Measurements from ENCODE around the gene KIF18A. TPM values are rescaled to one million over a fixed set of nuclear protein-coding genes. Genes with fewer than 3 reads are reported as not detected.

The KIF18A gene
- total and polyA plus RNA-seq, 2 experiments from 2014 or later: 3.2 to 6.3 TPM

GRCh38 chr11:28140689-28141455 is 32.9 kb upstream of the KIF18A start:
- H3K9me2 ChIP-seq (replicated peaks; ENCODE audit: insufficient read depth): no peaks in the 10 kb centered on the region
- H3K4me2 ChIP-seq: no peak overlapping the region
- H3K36me3 ChIP-seq (replicated peaks; ENCODE audit: insufficient read depth, low read depth): peaks cover under 1% of the 10 kb centered on the region
- H3K27me3 ChIP-seq: no peaks in the 10 kb centered on the region
- peaks cover 9% of the 10 kb centered on the region for H3K9me3 ChIP-seq (ENCODE audit: low read depth)
- no peak for DNase-seq (ENCODE audit: low spot score)
- H3K4me3 ChIP-seq: no peak overlapping the region
- no peaks in the 10 kb centered on the region for H3K79me2 ChIP-seq
- H4K20me1 ChIP-seq (ENCODE audit: insufficient read depth, poor library complexity, severe bottlenecking): no peaks in the 10 kb centered on the region
- TF ChIP-seq EZH2 (IDR thresholded peaks at IDR 0.05; ENCODE audit: borderline replicate concordance): no peak
- no peak for TF ChIP-seq EZH2phosphoT487 (IDR thresholded peaks at IDR 0.05; ENCODE audit: low read depth, severe bottlenecking, unreplicated experiment)
- TF ChIP-seq, protein P1, sequence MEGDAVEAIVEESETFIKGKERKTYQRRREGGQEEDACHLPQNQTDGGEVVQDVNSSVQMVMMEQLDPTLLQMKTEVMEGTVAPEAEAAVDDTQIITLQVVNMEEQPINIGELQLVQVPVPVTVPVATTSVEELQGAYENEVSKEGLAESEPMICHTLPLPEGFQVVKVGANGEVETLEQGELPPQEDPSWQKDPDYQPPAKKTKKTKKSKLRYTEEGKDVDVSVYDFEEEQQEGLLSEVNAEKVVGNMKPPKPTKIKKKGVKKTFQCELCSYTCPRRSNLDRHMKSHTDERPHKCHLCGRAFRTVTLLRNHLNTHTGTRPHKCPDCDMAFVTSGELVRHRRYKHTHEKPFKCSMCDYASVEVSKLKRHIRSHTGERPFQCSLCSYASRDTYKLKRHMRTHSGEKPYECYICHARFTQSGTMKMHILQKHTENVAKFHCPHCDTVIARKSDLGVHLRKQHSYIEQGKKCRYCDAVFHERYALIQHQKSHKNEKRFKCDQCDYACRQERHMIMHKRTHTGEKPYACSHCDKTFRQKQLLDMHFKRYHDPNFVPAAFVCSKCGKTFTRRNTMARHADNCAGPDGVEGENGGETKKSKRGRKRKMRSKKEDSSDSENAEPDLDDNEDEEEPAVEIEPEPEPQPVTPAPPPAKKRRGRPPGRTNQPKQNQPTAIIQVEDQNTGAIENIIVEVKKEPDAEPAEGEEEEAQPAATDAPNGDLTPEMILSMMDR (IDR thresholded peaks at IDR 0.05; ENCODE audit: poor library complexity): no peak
- H3K27ac ChIP-seq: no peak overlapping the region
- WGBS (ENCODE audit: low lambda C conversion rate, missing lambda C conversion rate): 97% methylated on average over 9 of the region's 9 CpGs
- H3K4me1 ChIP-seq (ENCODE audit: insufficient read depth): no peaks in the 10 kb centered on the region
- no peak overlapping the region for H2AFZ ChIP-seq

- Histone ChIP-seq H3K27me3 (no peaks in the 10 kb centered on the region), H3K36me3 (replicated peaks; ENCODE audit: insufficient read depth, low read depth) (peaks cover 10% of the 10 kb centered on the region), H3K4me1 (ENCODE audit: insufficient read depth) (no peaks in the 10 kb centered on the region), H3K4me2 (no peak overlapping the region), H3K9me3 (ENCODE audit: low read depth) (peaks cover 9% of the 10 kb centered on the region), H3K4me3 (no peak overlapping the region), H3K79me2 (no peaks in the 10 kb centered on the region), H4K20me1 (ENCODE audit: insufficient read depth, poor library complexity, severe bottlenecking) (no peaks in the 10 kb centered on the region), H3K9me2 (replicated peaks; ENCODE audit: insufficient read depth) (no peaks in the 10 kb centered on the region), H2AFZ (no peak overlapping the region), H3K27ac (no peak overlapping the region)
- WGBS (ENCODE audit: low lambda C conversion rate, missing lambda C conversion rate): 98% methylated on average over 5 of the region's 5 CpGs
- TF ChIP-seq, protein P1 (IDR thresholded peaks at IDR 0.05; ENCODE audit: poor library complexity): no peak
- TF ChIP-seq EZH2phosphoT487 (IDR thresholded peaks at IDR 0.05; ENCODE audit: low read depth, severe bottlenecking, unreplicated experiment) (no peak), EZH2 (IDR thresholded peaks at IDR 0.05; ENCODE audit: borderline replicate concordance) (no peak)
- no peak for DNase-seq (ENCODE audit: low spot score)
Measured at GRCh38 chr11:28139841-28140415, 32.0 kb upstream of the KIF18A start.

- no peak for DNase-seq (ENCODE audit: low spot score)
- Histone ChIP-seq H3K4me3 (no peak overlapping the region), H3K9me3 (ENCODE audit: low read depth) (peaks cover 9% of the 10 kb centered on the region), H3K9me2 (replicated peaks; ENCODE audit: insufficient read depth) (no peaks in the 10 kb centered on the region), H3K36me3 (replicated peaks; ENCODE audit: insufficient read depth, low read depth) (peaks cover 11% of the 10 kb centered on the region), H4K20me1 (ENCODE audit: insufficient read depth, poor library complexity, severe bottlenecking) (no peaks in the 10 kb centered on the region), H2AFZ (no peak overlapping the region), H3K79me2 (no peaks in the 10 kb centered on the region), H3K27ac (no peak overlapping the region), H3K4me1 (ENCODE audit: insufficient read depth) (no peaks in the 10 kb centered on the region), H3K27me3 (no peaks in the 10 kb centered on the region), H3K4me2 (no peak overlapping the region)
- 100% methylated on average over 1 of the region's 1 CpG for WGBS (ENCODE audit: low lambda C conversion rate, missing lambda C conversion rate)
- TF ChIP-seq EZH2 (IDR thresholded peaks at IDR 0.05; ENCODE audit: borderline replicate concordance): no peak
- TF ChIP-seq, protein P1 (IDR thresholded peaks at IDR 0.05; ENCODE audit: poor library complexity): no peak
- no peak for TF ChIP-seq EZH2phosphoT487 (IDR thresholded peaks at IDR 0.05; ENCODE audit: low read depth, severe bottlenecking, unreplicated experiment)
Measured at GRCh38 chr11:28137832-28138231, 29.9 kb upstream of the KIF18A start.
